ENCODE measurements around the gene SMIM28. TPM values are rescaled to one million over a fixed set of nuclear protein-coding genes. Genes with fewer than 3 reads are reported as not detected.

SMIM28 gene
- total RNA-seq, 2 donors from 2014 or later = 0.42 TPM; not detected in 1

DNA sequence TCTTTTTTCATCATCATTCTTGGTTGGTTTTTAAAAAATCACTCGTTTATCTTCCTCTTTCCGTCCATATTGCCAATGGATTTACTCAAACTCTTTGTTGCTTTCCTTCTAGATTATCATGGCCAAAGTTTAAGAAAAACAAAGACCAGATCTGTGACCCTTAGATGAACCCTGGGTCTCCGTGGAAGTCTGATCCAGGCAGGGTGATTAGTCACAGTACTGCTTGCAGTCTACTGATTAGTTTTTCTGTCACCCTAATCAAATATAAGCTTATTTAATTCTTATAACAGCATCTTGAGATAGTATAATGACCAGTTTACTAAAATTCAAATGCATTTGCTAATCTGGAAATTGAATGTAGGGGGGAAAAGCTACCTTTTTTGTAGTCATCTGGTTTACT lies 6.0 kb upstream of the SMIM28 start:
- DNase-seq (no peak), ATAC-seq (no peak)
- intact Hi-C loops (cut with DNase I, micrococcal nuclease) = no loop called here

DNA sequence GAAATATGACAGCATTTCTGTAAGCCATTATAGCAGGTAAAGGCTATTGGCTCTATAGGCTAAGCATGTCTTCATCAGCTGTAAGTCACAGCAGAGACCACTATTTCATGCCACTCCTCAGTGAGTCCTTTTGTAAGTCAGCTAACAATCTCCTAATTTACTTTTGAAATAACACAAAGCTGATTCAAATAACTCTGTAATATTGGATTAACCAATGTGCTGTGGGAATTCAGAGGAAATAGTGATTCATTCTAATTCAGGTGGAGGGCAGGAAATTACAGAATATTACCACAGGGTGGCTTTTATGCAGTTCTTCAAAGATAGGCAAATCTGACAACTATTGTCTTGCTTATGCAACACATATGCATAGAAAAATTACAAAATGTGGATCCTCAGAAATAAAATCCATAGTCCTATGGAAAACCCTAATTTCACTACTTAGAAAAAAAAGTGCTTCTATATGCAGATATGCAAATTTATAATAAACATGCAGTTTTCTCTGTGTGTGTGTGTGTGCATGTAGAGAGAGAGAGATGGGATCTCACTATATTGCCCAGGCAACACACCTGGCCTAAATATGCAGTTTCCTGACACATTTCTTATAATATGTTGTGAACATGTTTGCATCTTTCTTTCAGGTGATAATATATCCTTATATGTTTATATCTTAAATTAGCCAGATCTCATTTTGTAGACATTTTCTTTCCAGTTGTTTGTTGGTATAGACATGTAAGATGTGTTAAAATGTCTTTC lies 4.8 kb upstream of the SMIM28 start:
- ATAC-seq (no peak), DNase-seq (no peak)

GRCh38 chr6:138374230-138374629 lies 3.5 kb upstream of the SMIM28 start:
- ATAC-seq (no peak), DNase-seq (no peak)
- intact Hi-C loops (cut with DNase I, micrococcal nuclease) = no loop called here

More for the DNA sequence above, 4.8 kb upstream of the SMIM28 start:
- intact Hi-C loops (cut with DNase I, micrococcal nuclease) = no loop called here

DNA sequence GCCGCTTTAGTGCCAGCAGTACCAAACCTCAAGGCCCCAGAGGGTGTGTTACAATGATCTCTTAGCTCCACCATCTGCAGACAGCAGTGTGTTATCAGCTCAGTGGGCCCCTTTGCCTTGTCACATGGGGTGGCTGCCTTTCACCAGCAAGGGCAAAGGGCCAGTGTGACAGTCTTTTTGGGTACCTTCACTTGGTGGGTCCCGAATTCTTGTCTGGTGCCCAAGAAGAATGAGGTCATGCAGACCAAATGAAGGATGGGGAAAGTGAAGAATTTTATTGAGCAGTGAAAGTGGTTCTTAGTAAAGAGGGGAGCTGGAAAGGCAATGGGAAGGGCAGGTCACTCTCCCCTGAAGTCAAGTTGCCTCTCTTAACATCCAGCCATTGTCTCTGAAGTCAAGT lies 2.9 kb upstream of the SMIM28 start:
- ATAC-seq (no peak), DNase-seq (no peak)
- intact Hi-C loops (cut with DNase I, micrococcal nuclease) = no loop called here

DNA sequence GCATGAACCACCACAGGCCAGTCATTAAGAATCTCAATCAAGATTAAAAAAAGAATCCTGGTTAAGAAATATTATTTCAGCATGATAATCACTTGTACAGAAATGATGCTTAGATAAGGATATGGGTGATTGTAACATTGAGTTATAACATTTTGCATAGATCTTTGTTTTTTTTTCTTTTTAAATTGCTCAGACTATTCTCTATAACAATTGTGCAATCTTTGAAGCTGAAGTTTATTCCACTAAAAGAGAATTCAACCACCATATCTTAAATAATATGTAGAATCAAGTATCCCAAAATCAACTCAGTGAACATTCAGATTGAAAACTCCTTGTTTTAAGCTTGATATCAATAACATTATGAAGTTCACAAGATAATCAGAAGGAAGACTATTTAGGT lies 663 bp upstream of the SMIM28 start:
- DNase-seq (no peak), ATAC-seq (no peak)
- intact Hi-C loops (cut with DNase I, micrococcal nuclease) = no loop called here

DNA sequence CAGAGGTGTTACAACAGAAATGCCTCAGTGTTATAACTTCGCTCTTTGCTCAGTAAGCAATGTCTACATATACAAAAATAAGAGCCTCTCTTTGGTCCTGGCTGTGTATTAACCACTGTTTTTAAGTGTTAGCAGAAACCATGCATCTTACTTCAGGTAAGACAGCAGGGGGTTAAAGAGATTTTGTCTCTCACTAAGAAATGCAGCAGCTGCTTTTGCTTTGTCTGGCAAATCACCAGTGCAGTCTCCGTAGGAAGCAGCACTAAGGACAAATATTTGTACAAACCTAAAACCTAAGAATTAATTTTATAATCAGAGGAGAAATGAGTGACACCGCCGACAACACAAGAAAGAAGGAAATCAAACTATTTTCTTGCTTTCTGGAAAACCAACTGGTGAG lies 758 bp downstream of the SMIM28 start:
- no peak for DNase-seq
- intact Hi-C loops (cut with DNase I, micrococcal nuclease) = no loop called here
- ATAC-seq = no peak

DNA sequence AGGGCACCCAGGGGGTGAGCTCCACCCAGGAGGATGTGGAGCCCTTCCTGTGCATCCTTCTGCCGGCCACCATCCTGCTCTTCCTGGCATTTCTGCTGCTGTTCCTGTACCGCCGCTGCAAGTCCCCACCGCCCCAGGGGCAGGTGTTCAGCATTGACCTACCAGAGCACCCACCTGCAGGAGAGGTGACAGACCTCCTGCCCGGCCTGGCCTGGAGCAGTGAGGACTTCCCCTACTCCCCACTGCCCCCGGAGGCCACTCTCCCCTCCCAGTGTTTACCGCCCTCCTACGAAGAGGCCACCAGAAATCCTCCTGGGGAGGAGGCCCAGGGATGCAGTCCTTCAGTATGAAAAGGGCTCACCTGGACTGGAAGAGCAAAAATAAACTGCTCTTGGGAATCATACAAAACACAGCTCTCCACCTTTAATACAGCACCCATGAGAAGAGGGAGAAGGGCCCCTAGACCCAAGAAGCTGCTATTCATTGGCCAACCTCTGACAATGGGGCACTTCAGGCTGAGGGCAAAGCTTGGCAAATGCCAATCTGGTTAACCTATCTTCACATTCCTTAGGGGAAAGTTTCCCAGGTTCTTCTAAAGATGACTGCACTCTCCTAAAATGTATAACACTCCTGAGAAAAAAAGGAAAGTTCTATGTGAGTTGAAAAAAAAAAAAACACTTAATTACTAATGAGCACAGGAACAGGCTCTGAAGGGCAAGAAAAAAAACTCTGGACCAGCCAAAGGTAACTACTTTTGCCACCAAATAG lies 5.0 kb downstream of the SMIM28 start:
- ATAC-seq = no peak
- intact Hi-C loops (cut with DNase I, micrococcal nuclease) = no loop called here
- DNase-seq = no peak

DNA sequence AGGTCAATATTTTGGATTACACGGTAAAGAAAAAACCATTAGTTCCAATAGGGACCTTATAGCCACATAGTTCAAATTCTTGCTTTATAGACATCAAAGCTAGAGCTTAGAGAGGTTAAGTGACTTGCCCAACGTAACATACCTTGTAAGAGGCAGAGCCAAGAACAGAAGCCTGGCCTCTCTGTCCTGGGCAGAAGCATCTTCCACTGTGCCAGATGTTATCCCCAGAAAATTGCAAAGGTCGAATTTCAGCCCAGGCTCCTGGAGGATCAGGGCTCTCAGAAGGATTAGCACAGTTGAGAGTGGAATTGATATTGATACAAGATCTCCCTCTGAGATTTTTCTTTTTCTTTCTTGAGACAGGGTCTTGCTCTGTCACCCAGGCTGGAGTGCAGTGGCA lies 6.1 kb downstream of the SMIM28 start:
- no peak for ATAC-seq
- DNase-seq = no peak
- intact Hi-C loops (cut with DNase I, micrococcal nuclease) = no loop called here

GRCh38 chr6:138386897-138387296 lies 9.2 kb downstream of the SMIM28 start:
- intact Hi-C loops (cut with DNase I, micrococcal nuclease) = no loop called here
- DNase-seq = no peak
- ATAC-seq = no peak

DNA sequence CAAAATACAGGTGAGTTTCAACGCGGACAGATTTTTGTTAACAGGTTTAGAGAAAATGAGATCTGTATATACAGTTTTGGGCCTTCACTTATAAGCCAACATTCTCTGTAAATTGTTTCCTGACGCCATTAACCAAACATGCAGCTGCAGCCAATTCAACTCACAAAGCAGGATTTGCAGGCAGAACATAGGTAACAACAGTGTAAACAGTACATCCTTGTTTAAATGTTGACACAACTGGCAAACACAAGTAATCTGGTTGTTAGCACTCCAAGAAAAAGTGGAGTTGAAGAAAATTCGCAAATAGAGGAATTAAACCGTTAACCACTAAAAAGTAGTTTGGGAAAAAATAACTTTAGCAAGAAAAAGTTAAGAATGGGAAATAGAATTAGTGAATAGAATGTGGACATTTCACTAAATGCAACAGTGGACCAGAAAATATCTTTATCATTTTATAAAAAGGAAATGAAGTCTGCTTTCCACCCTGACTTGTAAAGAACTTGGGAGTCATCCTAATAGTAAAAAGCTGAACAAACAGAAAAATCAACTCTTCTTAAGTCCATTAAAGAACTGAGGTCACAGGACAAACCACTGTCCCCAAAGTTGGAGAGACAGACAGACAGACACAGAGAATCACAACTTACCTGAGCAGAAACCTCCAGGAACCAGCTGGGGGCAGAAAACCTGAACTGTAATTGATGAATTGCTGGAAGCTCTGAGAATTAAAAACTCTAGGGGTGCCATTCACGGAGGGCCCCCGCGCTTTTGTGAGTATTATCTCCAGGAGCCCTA lies 10.1 kb downstream of the SMIM28 start:
- intact Hi-C loops (cut with DNase I, micrococcal nuclease) = no loop called here
- no peak for DNase-seq
- ATAC-seq = peak; percentile 51

DNA sequence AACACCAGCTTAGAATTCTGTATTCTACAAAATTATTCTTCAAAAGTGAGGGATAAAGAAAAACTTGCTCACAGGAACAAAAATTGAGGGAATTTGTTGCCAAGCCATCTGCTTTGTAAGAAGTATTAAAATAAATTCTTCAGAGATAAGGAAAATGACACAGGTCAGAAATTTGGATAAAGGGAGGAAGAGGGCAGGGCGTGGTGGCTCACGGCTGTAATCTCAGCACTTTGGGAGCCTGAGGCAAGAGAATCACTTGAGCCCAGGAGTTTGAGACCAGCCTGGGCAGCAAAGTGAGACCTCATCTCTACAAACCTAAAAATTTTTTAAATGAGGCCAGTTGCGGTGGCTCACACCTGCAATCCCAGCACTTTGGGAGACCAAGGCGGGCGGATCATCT lies 11.8 kb downstream of the SMIM28 start:
- intact Hi-C loops (cut with DNase I, micrococcal nuclease) = no loop called here
- no peak for ATAC-seq

DNA sequence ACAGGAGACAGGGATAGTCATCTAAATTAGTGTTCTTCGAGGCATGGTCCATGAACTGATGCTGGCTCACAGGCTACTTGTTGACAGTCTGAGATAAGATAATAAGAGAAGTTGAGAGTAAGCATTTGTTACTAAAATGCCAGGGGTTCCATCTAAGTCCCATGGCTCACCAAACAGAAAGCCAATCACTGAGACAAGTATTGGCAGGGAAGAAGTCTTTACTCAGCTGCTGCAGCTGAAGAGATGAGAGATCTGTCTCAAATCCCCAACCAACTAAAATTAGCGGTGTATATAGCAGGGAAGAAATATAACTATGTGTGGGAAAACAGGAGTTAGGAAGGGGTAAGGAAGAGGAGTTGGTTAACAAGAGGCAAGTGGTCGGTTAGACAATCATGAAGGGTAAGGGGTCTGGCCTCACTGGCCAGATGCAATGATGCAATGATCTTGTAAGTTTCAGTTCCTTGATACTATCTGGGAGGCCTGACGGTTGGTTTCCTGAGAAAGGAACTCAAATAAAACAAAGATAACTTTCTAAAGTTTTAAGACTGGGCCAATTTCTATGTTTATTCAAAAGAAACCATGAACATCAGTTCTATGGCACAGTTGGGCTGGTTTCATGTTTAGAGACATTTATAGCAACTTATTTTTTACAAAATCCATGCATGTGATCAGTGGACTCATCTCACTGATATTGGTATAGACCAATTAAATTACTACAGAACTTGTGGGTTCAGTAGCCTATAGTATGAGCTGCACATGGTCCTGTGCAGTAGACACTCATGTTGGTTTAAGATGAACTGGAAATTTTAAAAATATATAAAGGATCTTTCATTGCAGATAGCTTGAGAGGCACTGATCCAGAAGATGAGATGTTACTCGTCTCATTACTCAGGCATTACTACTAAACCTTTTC lies 16.4 kb downstream of the SMIM28 start:
- no peak for ATAC-seq
- intact Hi-C loops (cut with DNase I, micrococcal nuclease) = loop anchor here in 1 of 2 donors (10.0 kb wide), 1 partner anchor 269 kb away; no protein-coding TSS in a partner anchor
- DNase-seq = no peak

More for the DNA sequence above, 11.8 kb downstream of the SMIM28 start:
- no peak for DNase-seq

GRCh38 chr6:138396709-138397108 lies 19.0 kb downstream of the SMIM28 start:
- ATAC-seq (no peak), DNase-seq (no peak)
- intact Hi-C loops (cut with DNase I, micrococcal nuclease) = loop anchor here in 1 of 2 donors (10.0 kb wide), 1 partner anchor 272 kb away; no protein-coding TSS in a partner anchor

GRCh38 chr6:138397128-138398122 lies 19.7 kb downstream of the SMIM28 start:
- DNase-seq (no peak), ATAC-seq (no peak)
- intact Hi-C loops (cut with DNase I, micrococcal nuclease) = loop anchor here in 1 of 2 donors (10.0 kb wide), 1 partner anchor 273 kb away; no protein-coding TSS in a partner anchor

- ATAC-seq = no peak
- intact Hi-C loops (cut with DNase I, micrococcal nuclease) = loop anchor here in 1 of 2 donors (10.0 kb wide), 1 partner anchor 396 kb away; no protein-coding TSS in a partner anchor
- no peak for DNase-seq
These were observed 22.6 kb downstream of the SMIM28 start for GRCh38 chr6:138400326-138400725.

DNA sequence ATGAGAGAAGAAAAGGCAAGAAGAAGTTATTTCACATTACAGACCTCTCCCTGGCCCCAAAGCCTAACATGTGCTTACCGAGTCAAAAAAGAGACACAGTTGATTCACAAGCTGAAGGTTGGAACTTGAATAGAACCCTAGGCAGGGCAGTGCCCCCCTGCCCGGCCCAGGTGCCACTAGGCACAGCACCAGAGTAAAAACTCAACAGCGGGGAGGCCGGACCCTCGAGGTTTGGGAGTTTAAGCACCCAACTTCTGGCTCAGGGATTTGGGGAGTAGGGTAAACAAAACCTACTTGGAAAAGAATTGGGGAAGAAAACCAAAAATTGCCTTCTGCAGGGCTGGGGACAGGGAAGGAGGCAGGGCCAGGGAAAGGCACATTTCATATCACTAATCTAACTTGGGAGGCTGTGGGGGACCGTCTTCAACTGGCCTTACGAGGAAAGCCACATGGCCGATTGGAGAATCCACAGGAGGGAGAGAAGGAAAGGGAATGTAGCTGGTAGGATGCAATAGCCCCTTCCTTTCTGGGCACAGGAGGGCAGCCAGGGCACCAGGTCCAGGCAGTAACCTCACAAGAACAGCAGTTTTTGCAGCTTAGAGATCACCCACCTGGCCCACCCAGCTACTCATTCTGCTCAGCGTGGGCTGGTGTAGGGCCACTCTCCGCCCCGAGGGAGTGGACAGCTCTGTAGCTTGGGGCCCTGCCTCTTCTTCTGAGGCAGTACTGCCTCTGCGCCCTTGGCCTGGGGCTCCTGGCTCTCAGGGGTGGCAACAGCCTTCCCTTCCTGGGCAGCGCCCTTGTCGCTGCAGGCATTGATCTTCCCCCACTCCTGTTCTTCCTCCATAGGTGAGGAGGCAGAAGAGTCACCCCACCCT lies 24.5 kb downstream of the SMIM28 start:
- ATAC-seq = no peak
- intact Hi-C loops (cut with DNase I, micrococcal nuclease) = loop anchor here in 1 of 2 donors (10.0 kb wide), 1 partner anchor 397 kb away; no protein-coding TSS in a partner anchor
- DNase-seq = no peak
